HEK293 (cell line): Measurements from ENCODE around the gene MLN.

ENCODE experiments used
- CTCF ChIA-PET: fragments of 350-600 bp; formaldehyde crosslinking; extraction: SDS; loops from one replicate; lab custom pipeline; 2021; ENCODE audit warnings: antibody characterized with exemption; lab: Yijun Ruan, JAX
- POLR2A ChIA-PET: fragments of 300-600 bp; formaldehyde crosslinking; extraction: SDS; loops from one replicate; lab custom pipeline; 2020; ENCODE audit warnings: antibody characterized with exemption, inconsistent platforms; lab: Yijun Ruan, JAX
- H3K27ac ChIP-seq: fragments of 200-500 bp; sonication (Bioruptor generic); 2 replicates; pipeline ENCODE4 v1.5.1; 2014; ENCODE audit warnings: low read depth, low read length, control low read depth, inconsistent platforms; ENCODE audit errors: extremely low read depth
- H3K36me3 ChIP-seq, 2 experiments: fragments of 200-500 bp in 1 of 2; sonication (Bioruptor generic) in 1 of 2; 1 replicate in 1 of 2; 2 replicates in 1 of 2; pipeline ENCODE4 v1.5.1; 2014 to 2017; ENCODE audit warnings: inconsistent platforms in 2 of 2, low read length in 2 of 2; ENCODE audit not compliant: control insufficient read depth in 2 of 2, insufficient read depth in 1 of 2
- H3K4me1 ChIP-seq: fragments of 200-500 bp; sonication (Bioruptor generic); 2 replicates; pipeline ENCODE4 v1.5.1; 2014; ENCODE audit warnings: mild to moderate bottlenecking, low read length, inconsistent platforms; ENCODE audit not compliant: control insufficient read depth, insufficient read depth
- H3K4me3 ChIP-seq: 2 replicates; pipeline ENCODE4 v1.5.1; 2011; ENCODE audit warnings: low read depth, mild to moderate bottlenecking, control low read depth, low read length, moderate library complexity
- H3K9me3 ChIP-seq: fragments of 200-500 bp; sonication (Bioruptor generic); 2 replicates; pipeline ENCODE4 v1.5.1; 2014; ENCODE audit warnings: low read depth, low read length, inconsistent platforms; ENCODE audit not compliant: control insufficient read depth, insufficient read depth
- ZNF214 ChIP-seq: fragments of 450-650 bp; formaldehyde crosslinking; IDR thresholded peaks from 2 replicates; pipeline ENCODE4 v1.5.1; 2017; ENCODE audit warnings: missing biosample characterization, mild to moderate bottlenecking, missing genetic modification characterization, borderline replicate concordance
- ZNF239 ChIP-seq: fragments of 450-650 bp; formaldehyde crosslinking; IDR thresholded peaks from 2 replicates; pipeline ENCODE4 v1.5.1; 2016; ENCODE audit warnings: missing biosample characterization, missing genetic modification characterization
- ZNF24 ChIP-seq: fragments of 450-650 bp; formaldehyde crosslinking; IDR thresholded peaks from 2 replicates; pipeline ENCODE4 v1.5.1; 2016; ENCODE audit warnings: missing biosample characterization, missing genetic modification characterization
- ZNF274 ChIP-seq, 2 experiments: fragments of 200-500 bp in 1 of 2; fragments of 450-650 bp in 1 of 2; sonication (Bioruptor generic) in 1 of 2; formaldehyde crosslinking in 1 of 2; IDR thresholded peaks; 2 replicates each; pipeline versions ENCODE4 v1.5.1 to v1.6.1; 2014 to 2016; ENCODE audit warnings: borderline replicate concordance in 1 of 2, inconsistent platforms in 1 of 2, low read length in 1 of 2, missing biosample characterization in 1 of 2, missing genetic modification characterization in 1 of 2
- ZNF366 ChIP-seq: fragments of 450-650 bp; formaldehyde crosslinking; conservative IDR thresholded peaks from 2 replicates; pipeline ENCODE4 v1.5.1; 2016; ENCODE audit warnings: missing biosample characterization, missing genetic modification characterization
- ZNF48 ChIP-seq: fragments of 450-650 bp; formaldehyde crosslinking; IDR thresholded peaks from 2 replicates; pipeline ENCODE4 v1.5.1; 2016; ENCODE audit warnings: missing biosample characterization, missing genetic modification characterization
- ZNF561 ChIP-seq: fragments of 450-650 bp; IDR thresholded peaks from 2 replicates; pipeline ENCODE4 v1.5.1; 2018; ENCODE audit warnings: missing biosample characterization, missing genetic modification characterization, borderline replicate concordance
- ZNF660 ChIP-seq: fragments of 450-650 bp; IDR thresholded peaks from 2 replicates; pipeline ENCODE4 v1.5.1; 2018; ENCODE audit warnings: missing biosample characterization, mild to moderate bottlenecking, missing genetic modification characterization
- ZNF76 ChIP-seq: fragments of 450-650 bp; formaldehyde crosslinking; IDR thresholded peaks from 2 replicates; pipeline ENCODE4; 2016; ENCODE audit warnings: low read depth, missing biosample characterization, missing genetic modification characterization, borderline replicate concordance
- ZNF768 ChIP-seq: fragments of 450-650 bp; formaldehyde crosslinking; IDR thresholded peaks from 2 replicates; pipeline ENCODE4 v1.5.1; 2018; ENCODE audit warnings: missing biosample characterization, mild to moderate bottlenecking, missing genetic modification characterization
- TF ChIP-seq, protein P1 (sequence below): fragments of 450-650 bp; formaldehyde crosslinking; IDR thresholded peaks from 2 replicates; pipeline ENCODE4 v1.5.1; 2016; ENCODE audit warnings: missing biosample characterization, missing genetic modification characterization
- TF ChIP-seq, protein P2 (sequence below): fragments of 450-650 bp; formaldehyde crosslinking; IDR thresholded peaks from 2 replicates; pipeline ENCODE4 v1.5.1; 2016; ENCODE audit warnings: missing biosample characterization, missing genetic modification characterization

The MLN gene

DNA sequence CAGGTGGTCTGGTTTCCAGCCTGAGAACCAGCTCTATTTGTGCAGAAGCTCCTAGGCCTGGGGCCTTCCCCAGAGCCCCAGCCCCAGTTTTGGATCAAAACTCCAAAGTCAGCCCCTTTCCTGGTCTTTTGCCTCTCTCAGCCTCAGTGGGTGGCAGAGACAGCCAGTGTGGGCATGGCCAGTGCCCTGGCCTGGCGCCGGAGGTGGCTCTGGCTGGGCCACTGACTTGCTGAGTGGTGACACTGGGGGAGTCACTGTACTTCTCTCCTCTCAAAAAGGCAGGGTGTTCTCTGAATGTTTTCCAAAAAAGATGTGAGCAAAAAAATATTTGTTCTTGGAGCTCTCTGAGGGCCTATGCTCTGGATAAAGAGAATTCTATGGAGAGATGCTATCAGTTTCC lies 20.0 kb upstream of the MLN start:
- Histone ChIP-seq H3K4me1 (no peaks in the 10 kb centered on the region), H3K36me3 (no peaks in the 10 kb centered on the region), H3K4me3 (no peak overlapping the region), H3K9me3 (no peaks in the 10 kb centered on the region), H3K27ac (no peak overlapping the region)
- ChIA-PET CTCF (interaction anchor here (0.8 to 1.9 kb wide), 4 partner anchors 16 to 112 kb away, joined by 3 to 6 read pairs (median 3); no protein-coding TSS in a partner anchor), POLR2A (no interaction called here)
- TF ChIP-seq ZNF48 (tag by site-specific recombination), result no peak
- no peak for TF ChIP-seq ZNF561
- TF ChIP-seq ZNF274 (IDR thresholded peaks at IDR 0.05; ENCODE audit: low read length), result no peak
- no peak for TF ChIP-seq ZNF274 (tag by site-specific recombination; IDR thresholded peaks at IDR 0.05; ENCODE audit: borderline replicate concordance)
- TF ChIP-seq ZNF24 (tag by site-specific recombination), result no peak
- TF ChIP-seq ZNF768 (tag by site-specific recombination), result no peak
- no peak for TF ChIP-seq ZNF214 (tag by site-specific recombination)

DNA sequence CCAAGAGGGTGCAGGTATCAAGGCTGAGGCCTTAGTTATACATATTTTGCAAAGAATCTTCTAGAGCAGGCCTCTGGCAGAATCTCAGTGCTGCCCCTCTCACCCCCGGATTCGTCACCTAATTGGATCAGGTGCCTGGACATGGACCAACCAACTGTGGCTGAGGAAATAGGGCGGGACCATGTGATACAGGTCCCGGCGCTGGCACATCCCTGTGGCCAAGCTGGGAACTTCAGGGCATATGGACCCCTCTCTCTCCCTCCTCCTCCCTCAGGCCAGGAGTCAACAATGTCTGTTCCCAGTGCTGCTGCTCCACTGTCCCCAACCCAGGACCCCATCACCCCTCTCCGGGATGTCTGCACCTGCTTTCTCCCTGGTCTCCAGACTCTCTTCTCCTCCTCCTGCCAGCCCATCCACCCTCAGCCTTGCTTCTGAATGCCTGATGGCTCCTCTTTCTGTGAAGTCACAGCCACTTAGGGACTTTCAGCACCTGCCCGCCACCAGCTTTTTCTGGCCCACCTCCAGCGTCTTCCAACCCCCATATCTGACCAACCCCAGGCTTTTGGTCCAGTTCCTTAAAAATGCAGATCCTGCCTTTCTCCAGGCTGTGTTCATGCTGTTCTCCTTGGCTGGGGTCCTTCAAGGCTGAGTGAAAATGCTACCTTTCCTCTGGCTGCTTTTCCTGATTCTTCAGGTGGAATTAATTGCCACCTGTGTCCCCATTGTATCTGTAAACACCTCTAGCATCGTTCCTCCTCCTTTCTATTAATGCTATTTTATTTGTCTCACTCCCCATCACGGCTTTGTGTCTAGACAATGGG lies 19.0 kb upstream of the MLN start:
- ChIA-PET CTCF (interaction anchor here (0.6 to 0.9 kb wide), 5 partner anchors 11 to 455 kb away, joined by 3 read pairs; no protein-coding TSS in a partner anchor), POLR2A (interaction anchor here (1.0 kb wide), 1 partner anchor 35 kb away, joined by 4 read pairs; no protein-coding TSS in a partner anchor)
- TF ChIP-seq, protein P1, sequence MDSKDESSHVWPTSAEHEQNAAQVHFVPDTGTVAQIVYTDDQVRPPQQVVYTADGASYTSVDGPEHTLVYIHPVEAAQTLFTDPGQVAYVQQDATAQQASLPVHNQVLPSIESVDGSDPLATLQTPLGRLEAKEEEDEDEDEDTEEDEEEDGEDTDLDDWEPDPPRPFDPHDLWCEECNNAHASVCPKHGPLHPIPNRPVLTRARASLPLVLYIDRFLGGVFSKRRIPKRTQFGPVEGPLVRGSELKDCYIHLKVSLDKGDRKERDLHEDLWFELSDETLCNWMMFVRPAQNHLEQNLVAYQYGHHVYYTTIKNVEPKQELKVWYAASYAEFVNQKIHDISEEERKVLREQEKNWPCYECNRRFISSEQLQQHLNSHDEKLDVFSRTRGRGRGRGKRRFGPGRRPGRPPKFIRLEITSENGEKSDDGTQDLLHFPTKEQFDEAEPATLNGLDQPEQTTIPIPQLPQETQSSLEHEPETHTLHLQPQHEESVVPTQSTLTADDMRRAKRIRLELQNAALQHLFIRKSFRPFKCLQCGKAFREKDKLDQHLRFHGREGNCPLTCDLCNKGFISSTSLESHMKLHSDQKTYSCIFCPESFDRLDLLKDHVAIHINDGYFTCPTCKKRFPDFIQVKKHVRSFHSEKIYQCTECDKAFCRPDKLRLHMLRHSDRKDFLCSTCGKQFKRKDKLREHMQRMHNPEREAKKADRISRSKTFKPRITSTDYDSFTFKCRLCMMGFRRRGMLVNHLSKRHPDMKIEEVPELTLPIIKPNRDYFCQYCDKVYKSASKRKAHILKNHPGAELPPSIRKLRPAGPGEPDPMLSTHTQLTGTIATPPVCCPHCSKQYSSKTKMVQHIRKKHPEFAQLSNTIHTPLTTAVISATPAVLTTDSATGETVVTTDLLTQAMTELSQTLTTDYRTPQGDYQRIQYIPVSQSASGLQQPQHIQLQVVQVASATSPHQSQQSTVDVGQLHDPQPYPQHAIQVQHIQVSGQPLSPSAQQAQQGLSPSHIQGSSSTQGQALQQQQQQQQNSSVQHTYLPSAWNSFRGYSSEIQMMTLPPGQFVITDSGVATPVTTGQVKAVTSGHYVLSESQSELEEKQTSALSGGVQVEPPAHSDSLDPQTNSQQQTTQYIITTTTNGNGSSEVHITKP (tag by site-specific recombination), result peak; percentile 85
- TF ChIP-seq, protein P2, sequence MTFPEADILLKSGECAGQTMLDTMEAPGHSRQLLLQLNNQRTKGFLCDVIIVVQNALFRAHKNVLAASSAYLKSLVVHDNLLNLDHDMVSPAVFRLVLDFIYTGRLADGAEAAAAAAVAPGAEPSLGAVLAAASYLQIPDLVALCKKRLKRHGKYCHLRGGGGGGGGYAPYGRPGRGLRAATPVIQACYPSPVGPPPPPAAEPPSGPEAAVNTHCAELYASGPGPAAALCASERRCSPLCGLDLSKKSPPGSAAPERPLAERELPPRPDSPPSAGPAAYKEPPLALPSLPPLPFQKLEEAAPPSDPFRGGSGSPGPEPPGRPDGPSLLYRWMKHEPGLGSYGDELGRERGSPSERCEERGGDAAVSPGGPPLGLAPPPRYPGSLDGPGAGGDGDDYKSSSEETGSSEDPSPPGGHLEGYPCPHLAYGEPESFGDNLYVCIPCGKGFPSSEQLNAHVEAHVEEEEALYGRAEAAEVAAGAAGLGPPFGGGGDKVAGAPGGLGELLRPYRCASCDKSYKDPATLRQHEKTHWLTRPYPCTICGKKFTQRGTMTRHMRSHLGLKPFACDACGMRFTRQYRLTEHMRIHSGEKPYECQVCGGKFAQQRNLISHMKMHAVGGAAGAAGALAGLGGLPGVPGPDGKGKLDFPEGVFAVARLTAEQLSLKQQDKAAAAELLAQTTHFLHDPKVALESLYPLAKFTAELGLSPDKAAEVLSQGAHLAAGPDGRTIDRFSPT (tag by site-specific recombination), result no peak
- no peaks in the 10 kb centered on the region for H3K9me3 ChIP-seq
- H3K36me3 ChIP-seq, result no peaks in the 10 kb centered on the region
- H3K4me1 ChIP-seq, result no peaks in the 10 kb centered on the region
- no peak overlapping the region for H3K4me3 ChIP-seq
- no peak overlapping the region for H3K27ac ChIP-seq

DNA sequence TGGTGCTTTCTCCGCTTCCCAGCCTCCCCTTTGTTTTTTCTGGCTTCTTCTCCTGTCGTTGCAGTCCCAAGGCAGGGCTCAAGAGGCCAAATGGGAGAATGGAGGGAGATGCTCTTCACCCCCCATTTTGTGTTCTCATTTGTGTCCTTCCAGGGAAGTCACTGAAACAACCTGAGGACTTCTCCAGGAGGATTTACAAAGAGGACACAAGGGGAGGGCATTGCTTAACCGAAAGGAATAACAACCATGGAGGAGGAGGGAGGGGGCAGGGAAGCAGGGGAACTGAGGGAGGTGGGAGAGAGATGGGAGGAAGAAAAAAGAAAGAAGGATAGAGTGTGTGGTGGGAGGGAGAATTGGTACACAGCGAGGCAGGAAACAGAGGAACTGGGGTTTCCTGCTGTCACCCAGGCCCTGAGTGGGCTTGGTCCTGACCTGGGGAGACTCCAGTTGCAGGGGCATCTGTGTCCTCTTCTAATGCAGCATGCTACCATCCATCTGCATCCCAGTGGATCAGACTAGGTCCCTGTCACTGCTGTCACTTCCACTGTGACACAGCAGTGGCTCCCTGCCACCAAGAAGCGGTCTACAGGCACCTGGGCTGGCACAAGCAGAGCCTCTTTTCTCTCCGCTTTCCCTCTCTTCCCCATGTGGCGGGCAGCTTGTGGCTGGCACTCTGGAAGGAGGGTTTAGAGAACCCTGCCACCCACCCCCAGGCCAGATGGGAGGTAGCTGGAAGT lies 17.1 kb upstream of the MLN start:
- ChIA-PET CTCF (interaction anchor here (0.6 to 0.7 kb wide), 2 partner anchors 17 to 49 kb away, joined by 3 to 4 read pairs; no protein-coding TSS in a partner anchor), POLR2A (no interaction called here)
- no peak overlapping the region for H3K4me3 ChIP-seq
- no peaks in the 10 kb centered on the region for H3K9me3 ChIP-seq
- no peak overlapping the region for H3K27ac ChIP-seq
- no peaks in the 10 kb centered on the region for H3K4me1 ChIP-seq
- no peaks in the 10 kb centered on the region for H3K36me3 ChIP-seq
- TF ChIP-seq ZNF76 (tag by site-specific recombination) (no peak), ZNF660 (tag by site-specific recombination) (no peak), ZNF239 (tag by site-specific recombination) (no peak), ZNF366 (tag by site-specific recombination) (no peak)
- TF ChIP-seq, protein P1 (tag by site-specific recombination), result peak; percentile 69
